Epithelial cell of proximal tubule (primary cell): ENCODE measurements around the gene MFAP4. TPM values are rescaled to one million over a fixed set of nuclear protein-coding genes. Genes with fewer than 3 reads are reported as not detected.

Source experiments
- DNase-seq: peaks from one replicate; pipeline ENCODE4 v3.0.0-alpha.2; 2011; ENCODE audit warnings: low read depth
- H3K4me3 ChIP-seq: 2 replicates; pipeline ENCODE4 v1.5.1; 2011; ENCODE audit warnings: low read depth, mild to moderate bottlenecking, low read length
- total RNA-seq: library from RNA; depleted of rRNA; stranded (reverse); fragments of >200 nt; gene quantifications from 2 replicates; pipeline ENCODE4 v1.2.3, GENCODE V29; 2015
- TF ChIP-seq, protein P1 (sequence below): conservative IDR thresholded peaks from 2 replicates; pipeline ENCODE4 v1.5.1; 2012; ENCODE audit warnings: low read depth, mild to moderate bottlenecking, low read length

The MFAP4 gene
- total RNA-seq, 1 donor from 2014 or later = not detected

DNA sequence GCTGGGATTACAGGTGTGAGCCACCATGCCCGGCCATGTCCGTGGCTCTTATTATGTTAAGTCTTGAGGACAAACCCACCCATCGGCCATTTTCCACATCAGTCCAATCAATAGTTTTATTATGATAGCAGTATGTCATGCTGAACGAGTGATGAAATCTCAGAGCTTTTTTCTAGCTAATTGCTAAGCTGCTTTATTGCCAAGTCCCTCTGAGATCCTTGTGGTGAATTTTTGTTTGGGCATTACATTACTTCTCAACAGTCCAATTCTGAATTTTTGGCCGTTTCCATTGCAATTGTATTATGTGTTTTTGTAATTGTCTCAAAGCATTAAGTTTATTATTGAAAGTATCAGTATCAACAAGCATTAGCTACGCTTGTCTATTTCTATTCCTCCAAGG lies 34.9 kb upstream of the MFAP4 start:
- TF ChIP-seq, protein P1, sequence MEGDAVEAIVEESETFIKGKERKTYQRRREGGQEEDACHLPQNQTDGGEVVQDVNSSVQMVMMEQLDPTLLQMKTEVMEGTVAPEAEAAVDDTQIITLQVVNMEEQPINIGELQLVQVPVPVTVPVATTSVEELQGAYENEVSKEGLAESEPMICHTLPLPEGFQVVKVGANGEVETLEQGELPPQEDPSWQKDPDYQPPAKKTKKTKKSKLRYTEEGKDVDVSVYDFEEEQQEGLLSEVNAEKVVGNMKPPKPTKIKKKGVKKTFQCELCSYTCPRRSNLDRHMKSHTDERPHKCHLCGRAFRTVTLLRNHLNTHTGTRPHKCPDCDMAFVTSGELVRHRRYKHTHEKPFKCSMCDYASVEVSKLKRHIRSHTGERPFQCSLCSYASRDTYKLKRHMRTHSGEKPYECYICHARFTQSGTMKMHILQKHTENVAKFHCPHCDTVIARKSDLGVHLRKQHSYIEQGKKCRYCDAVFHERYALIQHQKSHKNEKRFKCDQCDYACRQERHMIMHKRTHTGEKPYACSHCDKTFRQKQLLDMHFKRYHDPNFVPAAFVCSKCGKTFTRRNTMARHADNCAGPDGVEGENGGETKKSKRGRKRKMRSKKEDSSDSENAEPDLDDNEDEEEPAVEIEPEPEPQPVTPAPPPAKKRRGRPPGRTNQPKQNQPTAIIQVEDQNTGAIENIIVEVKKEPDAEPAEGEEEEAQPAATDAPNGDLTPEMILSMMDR = no peak
- H3K4me3 ChIP-seq = no peak overlapping the region
- no peak for DNase-seq

DNA sequence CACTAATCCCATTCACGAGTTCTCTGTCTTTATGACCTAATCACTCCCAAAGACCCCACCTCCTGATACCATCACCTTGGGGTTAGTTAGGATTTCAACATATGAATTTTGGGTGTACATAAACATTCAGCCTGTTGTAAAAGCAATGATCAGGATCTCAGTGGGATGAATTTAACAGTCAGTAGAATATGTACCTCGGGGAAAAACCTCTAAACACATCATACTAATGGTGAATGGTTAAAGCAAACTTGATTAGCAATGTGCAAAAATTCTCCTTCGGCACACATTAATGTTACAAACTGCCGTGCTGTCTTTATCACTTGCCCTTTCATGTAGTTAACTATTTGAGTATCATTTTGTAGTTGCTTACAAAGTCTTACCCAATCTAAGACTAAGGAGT lies 34.2 kb upstream of the MFAP4 start:
- no peak overlapping the region for H3K4me3 ChIP-seq
- no peak for DNase-seq
- TF ChIP-seq, protein P1 = no peak

DNA sequence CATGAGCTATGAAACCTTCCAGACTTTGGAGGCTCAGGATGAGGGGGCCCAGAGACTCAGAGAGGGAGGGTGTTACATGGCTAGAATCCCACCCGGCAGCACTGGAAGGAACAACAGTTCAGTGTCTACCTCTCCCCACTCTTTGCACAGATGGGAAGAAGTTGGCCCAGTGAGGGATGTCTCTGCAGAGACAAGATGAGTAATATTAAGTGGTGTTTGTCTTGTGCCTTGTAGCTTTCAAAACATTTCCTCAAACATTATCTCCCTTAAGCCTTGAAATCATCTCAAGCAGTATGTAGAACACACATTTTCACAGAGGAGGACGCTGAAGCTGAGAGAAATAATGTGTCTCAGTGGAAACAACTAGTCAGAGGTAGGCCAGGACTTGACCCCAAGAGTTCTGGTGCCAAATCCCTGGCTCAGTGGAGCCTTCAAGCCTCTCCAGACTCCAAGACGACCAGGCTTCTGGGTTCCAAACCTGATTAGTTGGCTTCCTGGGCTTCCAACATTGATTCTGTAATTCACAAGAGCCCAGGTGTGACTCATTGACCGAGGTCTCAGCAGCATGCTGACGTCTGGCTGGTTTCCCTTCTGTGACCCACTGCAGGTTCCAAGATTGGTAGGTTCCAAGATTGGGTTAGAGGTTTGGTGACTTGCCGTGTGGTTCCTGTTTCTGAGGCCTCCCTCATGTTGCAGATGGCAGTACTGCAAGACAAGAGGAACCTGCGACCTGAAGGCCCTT lies 31.4 kb upstream of the MFAP4 start:
- no peak overlapping the region for H3K4me3 ChIP-seq
- no peak for DNase-seq
- TF ChIP-seq, protein P1 = no peak

DNA sequence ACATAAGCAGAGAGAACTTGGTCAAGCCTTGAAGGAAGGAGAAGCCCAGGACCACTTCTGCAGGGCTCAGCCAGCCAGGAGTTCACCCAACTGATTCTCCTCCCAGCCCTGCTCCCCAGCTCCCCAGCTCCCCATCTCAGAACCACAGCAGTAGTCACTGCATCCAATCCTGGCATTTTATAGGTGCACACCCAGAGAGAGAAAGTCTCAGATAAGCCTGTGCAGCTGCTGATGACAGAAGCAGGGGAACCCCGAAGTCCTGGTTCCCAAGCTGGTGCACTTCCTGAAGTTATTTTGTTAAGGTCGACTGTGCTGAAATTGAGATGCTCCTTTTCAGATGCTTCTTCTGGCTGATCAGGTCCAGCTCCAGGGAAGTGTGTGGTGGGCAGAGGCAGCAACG lies 30.6 kb upstream of the MFAP4 start:
- no peak overlapping the region for H3K4me3 ChIP-seq
- TF ChIP-seq, protein P1 = no peak
- no peak for DNase-seq

DNA sequence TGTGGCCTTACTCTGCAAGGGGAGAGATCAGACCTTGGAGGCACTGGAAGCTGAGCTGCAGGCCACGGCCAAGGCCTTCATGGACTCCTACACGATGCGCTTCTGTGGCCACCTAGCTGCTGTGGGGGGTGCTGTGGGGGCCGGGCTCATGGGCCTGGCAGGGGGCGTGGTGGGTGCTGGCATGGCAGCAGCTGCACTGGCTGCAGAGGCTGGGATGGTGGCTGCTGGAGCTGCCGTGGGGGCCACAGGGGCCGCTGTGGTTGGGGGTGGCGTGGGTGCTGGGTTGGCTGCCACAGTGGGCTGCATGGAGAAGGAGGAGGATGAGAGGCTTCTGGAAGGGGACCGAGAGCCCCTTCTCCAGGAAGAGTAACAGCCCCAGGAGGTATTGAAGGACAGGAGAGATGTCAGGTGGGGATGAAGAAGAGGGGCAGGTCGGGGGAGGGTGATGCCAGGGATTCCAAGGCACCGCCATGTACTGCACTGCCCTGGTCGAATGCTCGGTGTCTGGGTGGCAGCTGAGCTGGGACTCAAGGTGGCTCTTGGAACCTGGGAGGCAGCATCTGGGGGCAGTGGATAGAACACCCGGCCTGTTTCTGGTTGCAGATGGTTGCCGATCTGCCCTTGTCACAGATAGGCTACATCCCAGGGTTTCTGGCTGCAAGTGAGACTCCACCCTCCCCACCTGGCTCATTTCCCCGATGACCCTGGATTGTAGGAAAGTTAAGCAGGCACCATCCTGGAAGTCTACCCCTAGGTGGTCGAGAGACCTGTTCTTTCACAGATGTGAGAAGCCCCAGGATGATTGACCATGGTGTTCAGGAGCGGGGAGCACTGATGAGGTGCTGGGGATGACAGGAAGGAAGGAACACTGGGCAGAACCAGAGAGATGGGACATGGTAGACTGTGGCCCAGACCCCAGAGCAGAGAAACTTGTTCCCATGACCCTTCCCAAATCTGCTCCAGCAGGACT lies 29.1 kb upstream of the MFAP4 start:
- TF ChIP-seq, protein P1 = no peak
- H3K4me3 ChIP-seq = no peak overlapping the region
- DNase-seq = no peak

DNA sequence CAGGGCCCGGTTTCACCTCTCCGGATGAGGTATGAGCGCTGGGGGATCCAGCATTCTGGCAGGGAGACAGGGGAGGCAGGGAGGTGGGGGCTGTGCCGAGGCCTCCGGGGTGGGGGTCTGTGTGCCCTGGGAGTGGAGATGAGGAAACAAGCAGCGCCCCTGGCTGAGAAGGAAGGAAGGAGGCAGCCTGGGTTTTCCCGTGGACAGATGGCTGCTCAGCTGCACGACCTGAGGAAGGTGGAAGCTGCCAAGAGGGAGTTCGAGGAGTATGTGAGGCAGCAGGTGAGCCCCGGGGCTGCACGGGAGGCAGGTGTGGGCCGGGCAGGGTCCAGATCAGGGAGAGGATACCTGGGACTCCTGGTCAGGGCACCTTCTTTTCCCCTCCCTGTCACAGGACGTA lies 28.3 kb upstream of the MFAP4 start:
- no peak for DNase-seq
- H3K4me3 ChIP-seq = no peak overlapping the region
- TF ChIP-seq, protein P1 = no peak
